MM.1S (cell line): Measurements from ENCODE around the gene MAFB.

ENCODE experiments used
- EZH2 ChIP-seq: fragments of 300-600 bp; sonication (generic); optimal IDR thresholded peaks from 2 replicates; pipeline ENCODE3; 2017; ENCODE audit warnings: low read depth, mild to moderate bottlenecking, antibody characterized with exemption, low read length, mixed read lengths
- EZH2phosphoT487 ChIP-seq: fragments of 300-600 bp; sonication (generic); IDR thresholded peaks from 2 replicates; pipeline ENCODE4 v1.6.1; 2018; ENCODE audit warnings: antibody characterized with exemption, low read length
- TF ChIP-seq, protein P1 (sequence below): fragments of 300-600 bp; sonication (generic); IDR thresholded peaks from 2 replicates; pipeline ENCODE4 v1.5.1; 2016; ENCODE audit warnings: antibody characterized with exemption, low read length, mixed read lengths

DNA sequence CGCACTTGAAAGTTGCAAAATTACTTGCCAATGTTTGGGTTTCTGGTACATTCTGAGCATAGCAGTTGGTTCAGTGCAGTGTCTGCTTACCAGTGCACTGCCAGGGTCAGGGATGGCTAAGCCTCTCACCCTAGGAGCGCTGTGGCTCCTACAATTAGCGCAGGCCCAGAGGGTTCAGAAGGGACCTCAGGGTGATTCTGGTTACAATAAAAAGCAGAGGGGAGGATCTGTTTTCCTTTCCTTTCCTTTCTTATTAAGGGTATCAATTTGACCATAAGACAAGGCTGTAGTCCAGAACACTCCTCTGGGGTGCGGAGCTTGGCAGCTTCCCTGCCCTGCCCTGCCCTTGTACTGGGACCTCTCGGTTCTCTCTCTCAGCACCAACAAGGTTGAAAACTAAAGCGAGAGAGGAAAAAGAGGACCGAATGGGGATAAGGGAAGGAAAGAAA, 2.6 kb downstream of the MAFB start:
- TF ChIP-seq, protein P1, sequence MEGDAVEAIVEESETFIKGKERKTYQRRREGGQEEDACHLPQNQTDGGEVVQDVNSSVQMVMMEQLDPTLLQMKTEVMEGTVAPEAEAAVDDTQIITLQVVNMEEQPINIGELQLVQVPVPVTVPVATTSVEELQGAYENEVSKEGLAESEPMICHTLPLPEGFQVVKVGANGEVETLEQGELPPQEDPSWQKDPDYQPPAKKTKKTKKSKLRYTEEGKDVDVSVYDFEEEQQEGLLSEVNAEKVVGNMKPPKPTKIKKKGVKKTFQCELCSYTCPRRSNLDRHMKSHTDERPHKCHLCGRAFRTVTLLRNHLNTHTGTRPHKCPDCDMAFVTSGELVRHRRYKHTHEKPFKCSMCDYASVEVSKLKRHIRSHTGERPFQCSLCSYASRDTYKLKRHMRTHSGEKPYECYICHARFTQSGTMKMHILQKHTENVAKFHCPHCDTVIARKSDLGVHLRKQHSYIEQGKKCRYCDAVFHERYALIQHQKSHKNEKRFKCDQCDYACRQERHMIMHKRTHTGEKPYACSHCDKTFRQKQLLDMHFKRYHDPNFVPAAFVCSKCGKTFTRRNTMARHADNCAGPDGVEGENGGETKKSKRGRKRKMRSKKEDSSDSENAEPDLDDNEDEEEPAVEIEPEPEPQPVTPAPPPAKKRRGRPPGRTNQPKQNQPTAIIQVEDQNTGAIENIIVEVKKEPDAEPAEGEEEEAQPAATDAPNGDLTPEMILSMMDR = no peak
- TF ChIP-seq EZH2phosphoT487 (no peak), EZH2 (no peak)
